OCI-LY1 (cell line): ENCODE data around the gene HECTD1.

Experiments used
- H2AFZ ChIP-seq: fragments of 200-600 bp; sonication (generic), shearing (Covaris generic); 2 replicates; pipeline ENCODE4 v1.6.0; 2014; ENCODE audit warnings: antibody characterized with exemption, mild to moderate bottlenecking, low read length
- H3F3A ChIP-seq: fragments of 200-600 bp; sonication (generic), shearing (Covaris generic); 2 replicates; pipeline ENCODE4 v1.6.0; 2014; ENCODE audit warnings: mild to moderate bottlenecking, antibody characterized with exemption, low read length, moderate library complexity; ENCODE audit not compliant: insufficient read depth
- H3K27ac ChIP-seq: fragments of 200-600 bp; sonication (generic); 2 replicates; pipeline ENCODE4 v1.5.1; 2014; ENCODE audit warnings: low read length, mixed run types, mild to moderate bottlenecking, low read depth; ENCODE audit not compliant: poor library complexity, severe bottlenecking
- H3K27me3 ChIP-seq: fragments of 200-600 bp; sonication (generic); 2 replicates; pipeline ENCODE4 v1.6.0; 2014; ENCODE audit warnings: antibody characterized with exemption, mild to moderate bottlenecking, low read length, moderate library complexity; ENCODE audit not compliant: insufficient read depth
- H3K36me3 ChIP-seq: fragments of 200-600 bp; sonication (generic); 2 replicates; pipeline ENCODE4 v1.6.1; 2014; ENCODE audit warnings: mild to moderate bottlenecking, antibody characterized with exemption, low read length, moderate library complexity, mixed read lengths; ENCODE audit not compliant: insufficient read depth
- H3K4me1 ChIP-seq: fragments of 200-600 bp; sonication (generic); 2 replicates; pipeline ENCODE4 v1.5.1; 2014; ENCODE audit warnings: mild to moderate bottlenecking, low read length, moderate library complexity; ENCODE audit not compliant: insufficient read depth, severe bottlenecking
- H3K4me2 ChIP-seq: fragments of 200-600 bp; sonication (generic), shearing (Covaris generic); 2 replicates; pipeline ENCODE4 v1.6.1; 2014; ENCODE audit warnings: low read length
- H3K4me3 ChIP-seq: fragments of 200-600 bp; sonication (generic); 2 replicates; pipeline ENCODE4 v1.5.1; 2014; ENCODE audit warnings: low read length, low read depth, mild to moderate bottlenecking, mixed read lengths; ENCODE audit not compliant: poor library complexity, severe bottlenecking
- H3K79me2 ChIP-seq: fragments of 200-600 bp; shearing (Covaris generic); 2 replicates; pipeline ENCODE4 v1.6.1; 2016; ENCODE audit warnings: mixed run types, low read length, mixed read lengths; ENCODE audit not compliant: insufficient read depth
- H3K9ac ChIP-seq: fragments of 200-600 bp; sonication (generic), shearing (Covaris generic); 2 replicates; pipeline ENCODE4 v1.6.1; 2014; ENCODE audit warnings: mild to moderate bottlenecking, low read length, mixed read lengths
- H3K9me2 ChIP-seq: fragments of 200-600 bp; sonication (generic), shearing (Covaris generic); 2 replicates; pipeline ENCODE4 v1.6.1; 2014; ENCODE audit warnings: low read depth, mild to moderate bottlenecking, low read length, mixed read lengths
- H3K9me3 ChIP-seq: fragments of 200-600 bp; shearing (Covaris generic); 2 replicates; pipeline ENCODE4 v1.6.1; 2014; ENCODE audit warnings: low read length, mixed read lengths
- H4K20me1 ChIP-seq: fragments of 200-600 bp; sonication (generic), shearing (Covaris generic); 2 replicates; pipeline ENCODE4 v1.6.0; 2016; ENCODE audit warnings: mild to moderate bottlenecking, low read length; ENCODE audit not compliant: insufficient read depth
- CTCF ChIP-seq: fragments of 200-600 bp; sonication (generic), shearing (Covaris generic); IDR thresholded peaks from 2 replicates; pipeline ENCODE4 v1.5.1; 2017; ENCODE audit warnings: mild to moderate bottlenecking, antibody characterized with exemption, low read length, moderate library complexity, mixed read lengths
- EZH2 ChIP-seq: fragments of 200-600 bp; sonication (generic), shearing (Covaris generic); IDR thresholded peaks from 2 replicates; pipeline ENCODE4 v1.8.0; 2017; ENCODE audit warnings: borderline replicate concordance, mixed run types, mild to moderate bottlenecking, antibody characterized with exemption, low read length, moderate library complexity, mixed read lengths

Gene HECTD1

DNA sequence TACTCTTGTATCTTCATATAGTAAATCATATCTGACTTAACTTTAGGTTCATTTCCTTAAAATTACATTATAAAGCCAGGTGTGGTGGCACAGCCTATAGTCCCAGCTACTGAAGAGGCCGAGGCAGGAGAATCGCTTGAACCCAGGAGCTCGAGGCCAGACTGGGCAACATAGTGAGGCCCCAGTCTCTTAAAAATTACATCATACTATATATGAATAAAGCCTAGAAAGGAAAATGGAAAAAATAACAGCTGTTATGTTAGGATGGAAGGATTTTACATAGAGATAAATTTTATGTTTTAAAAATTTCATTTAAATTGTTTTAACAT is 4.2 kb downstream of the HECTD1 start:
- H2AFZ ChIP-seq, result no peak overlapping the region
- H4K20me1 ChIP-seq, result no peaks in the 10 kb centered on the region

GRCh38 chr14:31201111-31201510 is 6.5 kb downstream of the HECTD1 start:
- Histone ChIP-seq H3K9ac (no peak overlapping the region), H3K4me2 (no peak overlapping the region), H3K79me2 (peaks cover 70% of the 10 kb centered on the region), H3K9me2 (no peaks in the 10 kb centered on the region), H3K36me3 (peaks cover 68% of the 10 kb centered on the region), H3F3A (no peaks in the 10 kb centered on the region), H3K4me1 (peaks cover 16% of the 10 kb centered on the region), H3K9me3 (no peaks in the 10 kb centered on the region), H2AFZ (no peak overlapping the region), H3K27me3 (no peaks in the 10 kb centered on the region), H4K20me1 (no peaks in the 10 kb centered on the region), H3K4me3 (no peak overlapping the region), H3K27ac (no peak overlapping the region)
- TF ChIP-seq CTCF (no peak), EZH2 (no peak)

More for the DNA sequence above, 4.2 kb downstream of the HECTD1 start:
- Histone ChIP-seq H3K4me2 (no peak overlapping the region), H3K9me2 (no peaks in the 10 kb centered on the region), H3K27ac (no peak overlapping the region), H3K4me1 (peaks cover 19% of the 10 kb centered on the region), H3F3A (no peaks in the 10 kb centered on the region), H3K9ac (no peak overlapping the region), H3K36me3 (peaks cover 52% of the 10 kb centered on the region), H3K79me2 (peaks cover 68% of the 10 kb centered on the region), H3K4me3 (no peak overlapping the region), H3K9me3 (no peaks in the 10 kb centered on the region), H3K27me3 (no peaks in the 10 kb centered on the region)
- TF ChIP-seq EZH2 (no peak), CTCF (no peak)

DNA sequence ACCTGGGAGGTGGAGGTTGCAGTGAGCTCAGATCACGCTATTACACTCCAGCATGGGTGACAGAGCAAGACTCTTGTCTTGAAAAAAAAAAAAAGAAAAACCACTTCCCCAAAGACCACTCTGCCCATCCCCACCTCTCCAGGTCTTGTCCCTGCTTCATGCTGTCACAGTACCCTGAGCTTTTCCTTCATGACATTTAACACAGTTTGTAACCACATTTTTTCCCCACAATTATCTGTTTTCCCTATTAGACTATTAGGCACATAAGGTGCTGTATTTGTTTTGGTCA is 6.9 kb downstream of the HECTD1 start:
- no peak overlapping the region for H3K9ac ChIP-seq

More for the DNA sequence above, 6.9 kb downstream of the HECTD1 start:
- Histone ChIP-seq H3K36me3 (peaks cover 68% of the 10 kb centered on the region), H3K27ac (no peak overlapping the region), H3K9me2 (no peaks in the 10 kb centered on the region), H3K27me3 (no peaks in the 10 kb centered on the region), H3K4me3 (no peak overlapping the region), H3K4me2 (no peak overlapping the region), H3F3A (no peaks in the 10 kb centered on the region), H2AFZ (no peak overlapping the region), H4K20me1 (no peaks in the 10 kb centered on the region), H3K4me1 (peaks cover 11% of the 10 kb centered on the region), H3K79me2 (peaks cover 68% of the 10 kb centered on the region), H3K9me3 (no peaks in the 10 kb centered on the region)
- no peak for TF ChIP-seq EZH2
- TF ChIP-seq CTCF, result no peak
